SK-N-SH (cell line): Measurements from ENCODE around the gene TMEM221. TPM values are rescaled to one million over a fixed set of nuclear protein-coding genes. Genes with fewer than 3 reads are reported as not detected.
A peak's percentile ranks its signal among the peaks of the same experiment; 100 is the strongest.

Experiments
- CTCF ChIA-PET: fragments of 300-600, 350-600 bp; formaldehyde crosslinking; extraction: SDS; loops from one replicate; lab custom pipeline; 2021; lab: Yijun Ruan, JAX
- POLR2A ChIA-PET: fragments of 350-600 bp; sonication (Branson Sonifier 250); formaldehyde crosslinking; extraction: SDS; loops from one replicate; lab custom pipeline; 2020; ENCODE audit warnings: antibody characterized with exemption, inconsistent platforms; lab: Yijun Ruan, JAX
- DNase-seq: peaks from one replicate; pipeline ENCODE4 v3.0.0; 2012
- H2AFZ ChIP-seq: fragments of 200-600 bp; sonication (generic); 2 replicates; pipeline ENCODE4 v1.8.1; 2016; ENCODE audit warnings: antibody characterized with exemption, mild to moderate bottlenecking, low read depth
- H3F3A ChIP-seq: fragments of 200-600 bp; sonication (generic); replicated peaks from 2 replicates; pipeline ENCODE3; 2016; ENCODE audit warnings: antibody characterized with exemption, mild to moderate bottlenecking; ENCODE audit not compliant: insufficient read depth
- H3K27ac ChIP-seq, 2 experiments: fragments of 200-500 bp in 1 of 2; fragments of 200-600 bp in 1 of 2; sonication (Bioruptor generic) in 1 of 2; sonication (generic), shearing (Covaris generic) in 1 of 2; 2 replicates each; pipeline versions ENCODE4 v1.5.1 to v1.6.1; 2014 to 2016; ENCODE audit warnings: low read depth in 2 of 2, inconsistent platforms in 1 of 2, low read length in 1 of 2, mild to moderate bottlenecking in 1 of 2, mixed read lengths in 1 of 2
- H3K27me3 ChIP-seq: fragments of 200-600 bp; sonication (generic), shearing (Covaris generic); 2 replicates; pipeline ENCODE4 v1.6.1; 2016; ENCODE audit warnings: mixed run types; ENCODE audit not compliant: insufficient read depth
- H3K36me3 ChIP-seq, 2 experiments: fragments of 200-500 bp in 1 of 2; fragments of 200-600 bp in 1 of 2; sonication (Bioruptor generic) in 1 of 2; sonication (generic) in 1 of 2; replicated peaks in 1 of 2; 2 replicates each; pipeline versions ENCODE3 to v1.5.1; 2014 to 2016; ENCODE audit warnings: low read length in 1 of 2, mild to moderate bottlenecking in 1 of 2; ENCODE audit not compliant: insufficient read depth in 2 of 2, control insufficient read depth in 1 of 2
- H3K4me1 ChIP-seq, 2 experiments: fragments of 200-500 bp in 1 of 2; fragments of 200-600 bp in 1 of 2; sonication (Bioruptor generic) in 1 of 2; sonication (generic), shearing (Covaris generic) in 1 of 2; 2 replicates each; pipeline versions ENCODE4 v1.5.1 to v1.6.1; 2014 to 2016; ENCODE audit warnings: low read depth in 1 of 2, low read length in 1 of 2, mixed run types in 1 of 2; ENCODE audit not compliant: insufficient read depth in 2 of 2, control insufficient read depth in 1 of 2
- H3K4me2 ChIP-seq: fragments of 200-600 bp; sonication (generic), shearing (Covaris generic); 2 replicates; pipeline ENCODE4 v1.6.1; 2017; ENCODE audit warnings: mixed run types
- H3K4me3 ChIP-seq, 2 experiments: fragments of 200-500 bp in 1 of 2; fragments of 200-600 bp in 1 of 2; sonication (Bioruptor generic) in 1 of 2; sonication (generic), shearing (Covaris generic) in 1 of 2; 2 replicates each; pipeline versions ENCODE4 v1.5.1 to v1.8.1; 2014 to 2016; ENCODE audit warnings: low read depth in 2 of 2, inconsistent platforms in 1 of 2, low read length in 1 of 2, mild to moderate bottlenecking in 1 of 2, mixed read lengths in 1 of 2, moderate library complexity in 1 of 2
- H3K79me2 ChIP-seq: fragments of 200-600 bp; sonication (generic); 2 replicates; pipeline ENCODE4 v1.8.1; 2017; ENCODE audit warnings: mild to moderate bottlenecking; ENCODE audit not compliant: insufficient read depth
- H3K9ac ChIP-seq: fragments of 200-600 bp; sonication (generic); 2 replicates; pipeline ENCODE4 v1.6.1; 2017; ENCODE audit warnings: mixed run types
- H3K9me2 ChIP-seq: fragments of 200-600 bp; sonication (generic); 2 replicates; pipeline ENCODE4 v1.6.1; 2017; ENCODE audit warnings: mixed run types
- H3K9me3 ChIP-seq: fragments of 200-600 bp; sonication (generic); 2 replicates; pipeline ENCODE4 v1.6.1; 2017; ENCODE audit warnings: mixed run types, mild to moderate bottlenecking, moderate library complexity
- H4K20me1 ChIP-seq: fragments of 200-600 bp; sonication (generic); 2 replicates; pipeline ENCODE4 v1.6.1; 2017; ENCODE audit warnings: mild to moderate bottlenecking, mixed run types; ENCODE audit not compliant: insufficient read depth
- CHD2 ChIP-seq: fragments of 150-350 bp; IDR thresholded peaks from 2 replicates; pipeline ENCODE4 v1.6.1; 2018; ENCODE audit warnings: low read length; ENCODE audit not compliant: partially characterized antibody
- ELF1 ChIP-seq: IDR thresholded peaks from 2 replicates; pipeline ENCODE4 v1.4.0; 2012
- FOSL2 ChIP-seq: IDR thresholded peaks from 2 replicates; pipeline ENCODE4 v1.4.0; 2012; ENCODE audit warnings: low read depth, mild to moderate bottlenecking, moderate library complexity, borderline replicate concordance
- FOXJ3 ChIP-seq: sonication (generic); formaldehyde crosslinking; IDR thresholded peaks from 2 replicates; pipeline ENCODE4 v1.5.1; 2020; ENCODE audit warnings: mild to moderate bottlenecking, missing genetic modification reagents
- FOXM1 ChIP-seq: IDR thresholded peaks from 2 replicates; pipeline ENCODE4 v1.4.0; 2012; ENCODE audit warnings: low read depth, mild to moderate bottlenecking
- GABPA ChIP-seq: IDR thresholded peaks from 2 replicates; pipeline ENCODE4 v1.4.0; 2012; ENCODE audit warnings: low read depth, mild to moderate bottlenecking
- GATA2 ChIP-seq: sonication (generic); formaldehyde crosslinking; IDR thresholded peaks from 2 replicates; pipeline ENCODE4 v1.5.0; 2020; ENCODE audit warnings: mild to moderate bottlenecking, missing genetic modification reagents
- JUND ChIP-seq: IDR thresholded peaks from 2 replicates; pipeline ENCODE4 v1.4.0; 2012
- MAX ChIP-seq: IDR thresholded peaks from 2 replicates; pipeline ENCODE4 v1.4.0; 2012; ENCODE audit warnings: low read depth
- MXI1 ChIP-seq: IDR thresholded peaks from 2 replicates; pipeline ENCODE4 v1.6.1; 2012; ENCODE audit warnings: mild to moderate bottlenecking, low read depth, low read length, improper control_type of control experiment
- NRF1 ChIP-seq: IDR thresholded peaks from 2 replicates; pipeline ENCODE4 v1.6.1; 2012; ENCODE audit warnings: low read depth, mild to moderate bottlenecking, low read length
- RAD21 ChIP-seq: IDR thresholded peaks from 2 replicates; pipeline ENCODE4 v1.6.1; 2012; ENCODE audit warnings: mild to moderate bottlenecking, low read length
- RCOR1 ChIP-seq: fragments of 150-350 bp; IDR thresholded peaks from 2 replicates; pipeline ENCODE4 v1.6.1; 2017; ENCODE audit warnings: antibody characterized with exemption, low read length
- REST ChIP-seq: IDR thresholded peaks from 2 replicates; pipeline ENCODE4 v1.6.1; 2012; ENCODE audit warnings: mild to moderate bottlenecking, low read depth, low read length, moderate library complexity
- RFX5 ChIP-seq: IDR thresholded peaks from 2 replicates; pipeline ENCODE4 v1.6.1; 2012; ENCODE audit warnings: mild to moderate bottlenecking, improper control_type of control experiment, low read length
- SIN3A ChIP-seq: IDR thresholded peaks from 2 replicates; pipeline ENCODE4 v1.6.1; 2012; ENCODE audit warnings: low read depth, mild to moderate bottlenecking, low read length, moderate library complexity, borderline replicate concordance
- TAF1 ChIP-seq: IDR thresholded peaks from 2 replicates; pipeline ENCODE4 v1.6.1; 2012; ENCODE audit warnings: low read depth, mild to moderate bottlenecking, low read length, moderate library complexity, borderline replicate concordance
- TCF12 ChIP-seq: IDR thresholded peaks from 2 replicates; pipeline ENCODE4 v1.4.0; 2012
- USF1 ChIP-seq: IDR thresholded peaks from 2 replicates; pipeline ENCODE4 v1.4.0; 2012; ENCODE audit warnings: low read depth, borderline replicate concordance
- WGBS: methylation state at CpG from one replicate; pipeline ENCODE4 v1.1.6; 2017; ENCODE audit warnings: low lambda C conversion rate; 5-methylcytosine and 5-hydroxymethylcytosine counted together
- polyA plus RNA-seq, 3 experiments: library from polyadenylated mRNA; depleted of rRNA; stranded (reverse); fragments of >200 nt; gene quantifications; 2 replicates each; pipeline ENCODE4 v1.2.3, GENCODE V29; 2012

TMEM221 gene
- polyA plus RNA-seq, 1 of the 3 experiments (the other 2 are of a cell fraction): 0.62 TPM

GRCh38 chr19:17418710-17419109, 29.8 kb downstream of the TMEM221 start:
- CTCF ChIA-PET: interaction anchor here (1.2 to 3.5 kb wide), 4 partner anchors 28 to 52 kb away, joined by 3 to 11 read pairs (median 6); no protein-coding TSS in a partner anchor
- POLR2A ChIA-PET: no interaction called here

GRCh38 chr19:17415121-17415520, 33.3 kb downstream of the TMEM221 start:
- CTCF ChIA-PET: interaction anchor here (1.1 kb wide), 1 partner anchor 24 kb away, joined by 3 read pairs; no protein-coding TSS in a partner anchor

More at GRCh38 chr19:17418710-17419109, 29.8 kb downstream of the TMEM221 start:
- Histone ChIP-seq H3K9me2 (no peaks in the 10 kb centered on the region), H3K36me3 (peaks cover 3 to 7% of the 10 kb centered on the region in 2 experiments), H3K4me3 (peak overlapping the region in 1 of 2 experiments; percentile 75; a peak in 2 of 4 replicates), H3K27me3 (no peaks in the 10 kb centered on the region), H3K9ac (no peak overlapping the region), H3K4me2 (peak overlapping the region; percentile 83), H3K27ac (no peak overlapping the region), H3F3A (peaks cover 7% of the 10 kb centered on the region), H3K9me3 (no peaks in the 10 kb centered on the region), H3K79me2 (no peaks in the 10 kb centered on the region), H4K20me1 (no peaks in the 10 kb centered on the region), H2AFZ (peak overlapping the region; percentile 99; the same call in 1 of the 2 replicates), H3K4me1 (peaks cover 0 to 8% of the 10 kb centered on the region in 2 experiments; a peak in 1 of 4 replicates)
- no peak for DNase-seq
- TF ChIP-seq FOXJ3 (CRISPR knock-in tag): no peak
- no peak for TF ChIP-seq GABPA
- no peak for TF ChIP-seq JUND
- TF ChIP-seq ELF1: no peak
- no peak for TF ChIP-seq SIN3A
- TF ChIP-seq RAD21: no peak
- WGBS: 79% methylated on average over 3 of the region's 3 CpGs

More at GRCh38 chr19:17415121-17415520, 33.3 kb downstream of the TMEM221 start:
- H3K9ac ChIP-seq: no peak overlapping the region
- no peaks in the 10 kb centered on the region for H3K36me3 ChIP-seq
- H3K9me2 ChIP-seq: no peaks in the 10 kb centered on the region
- no peak overlapping the region for H3K27ac ChIP-seq
- POLR2A ChIA-PET: no interaction called here
- H3K27me3 ChIP-seq: no peaks in the 10 kb centered on the region
- no peak overlapping the region for H3K4me2 ChIP-seq
- peaks cover 0 to 11% of the 10 kb centered on the region in 2 experiments; a peak in 1 of 4 replicates for H3K4me1 ChIP-seq
- H3K9me3 ChIP-seq: no peaks in the 10 kb centered on the region
- H3K4me3 ChIP-seq: no peak overlapping the region
- H4K20me1 ChIP-seq: no peaks in the 10 kb centered on the region
- no peak for DNase-seq
- TF ChIP-seq REST (no peak), RFX5 (no peak), ELF1 (no peak), MAX (no peak), FOXM1 (no peak), USF1 (no peak), TAF1 (no peak), TCF12 (no peak), RCOR1 (no peak), MXI1 (no peak), JUND (no peak), CHD2 (no peak), GATA2 (CRISPR knock-in tag) (no peak), FOSL2 (no peak), NRF1 (no peak), FOXJ3 (CRISPR knock-in tag) (no peak)
- no peaks in the 10 kb centered on the region for H3K79me2 ChIP-seq
- H2AFZ ChIP-seq: no peak overlapping the region
- WGBS: 81% methylated on average over 6 of the region's 6 CpGs
- peaks cover 7% of the 10 kb centered on the region for H3F3A ChIP-seq
